Liver (tissue), 9 donors: ENCODE results near the gene LDLRAD4. TPM values are rescaled to one million over a fixed set of nuclear protein-coding genes. Genes with fewer than 3 reads are reported as not detected.
A peak's percentile ranks its signal among the peaks of the same experiment; 100 is the strongest.

ENCODE experiments used
- DNase-seq: peaks from one replicate; pipeline ENCODE4 v3.0.0-alpha.2; 2017; ENCODE audit warnings: low spot score
- H3K27ac ChIP-seq, 2 donors: one replicate each; pipeline ENCODE4 v1.7.0; 2013; ENCODE audit warnings: inconsistent platforms in 2 of 2, low read length in 2 of 2, control low read depth in 1 of 2, low read depth in 1 of 2, mild to moderate bottlenecking in 1 of 2
- H3K27me3 ChIP-seq, 4 donors: one replicate each; pipeline versions ENCODE4 v1.6.1 to v1.7.0; 2013; ENCODE audit warnings: low read length in 3 of 4, inconsistent platforms in 1 of 4, mild to moderate bottlenecking in 1 of 4, moderate library complexity in 1 of 4; ENCODE audit not compliant: control insufficient read depth in 4 of 4, insufficient read depth in 4 of 4
- H3K36me3 ChIP-seq, 4 donors: one replicate each; pipeline versions ENCODE4 v1.6.1 to v1.7.0; 2013; ENCODE audit warnings: low read length in 3 of 4, mild to moderate bottlenecking in 3 of 4, low read depth in 1 of 4, moderate library complexity in 1 of 4; ENCODE audit not compliant: control insufficient read depth in 4 of 4, insufficient read depth in 3 of 4
- H3K4me1 ChIP-seq, 4 donors: one replicate each; pipeline versions ENCODE4 v1.6.1 to v1.7.0; 2013; ENCODE audit warnings: low read length in 3 of 4, mild to moderate bottlenecking in 3 of 4, moderate library complexity in 1 of 4; ENCODE audit not compliant: control insufficient read depth in 4 of 4, insufficient read depth in 4 of 4
- H3K4me3 ChIP-seq, 3 donors: one replicate each; pipeline versions ENCODE4 v1.6.1 to v1.7.0; 2013; ENCODE audit warnings: low read length in 3 of 3, control low read depth in 1 of 3, low read depth in 1 of 3, mild to moderate bottlenecking in 1 of 3
- H3K9ac ChIP-seq, 2 donors: one replicate each; pipeline ENCODE4 v1.7.0; 2013; ENCODE audit warnings: low read length in 2 of 2, mild to moderate bottlenecking in 2 of 2, moderate library complexity in 2 of 2, control low read depth in 1 of 2, low read depth in 1 of 2
- H3K9me3 ChIP-seq, 4 donors: one replicate each; pipeline versions ENCODE4 v1.6.1 to v1.7.0; 2013; ENCODE audit warnings: low read length in 3 of 4; ENCODE audit not compliant: control insufficient read depth in 4 of 4
- FOXA1 ChIP-seq: IDR thresholded peaks from 2 replicates; pipeline ENCODE4 v1.6.1; 2016; ENCODE audit warnings: antibody characterized with exemption
- FOXA2 ChIP-seq: IDR thresholded peaks from 2 replicates; pipeline ENCODE4 v1.6.1; 2016; ENCODE audit warnings: antibody characterized with exemption
- GABPA ChIP-seq, 2 donors: IDR thresholded peaks in 1 of 2; conservative IDR thresholded peaks in 1 of 2; 2 replicates each; pipeline ENCODE4 v1.6.1; 2016; ENCODE audit warnings: antibody characterized with exemption in 2 of 2, mild to moderate bottlenecking in 1 of 2, moderate library complexity in 1 of 2
- HNF4A ChIP-seq, 2 donors: conservative IDR thresholded peaks; 2 replicates each; pipeline ENCODE4 v1.6.1; 2016; ENCODE audit warnings: antibody characterized with exemption in 2 of 2, mild to moderate bottlenecking in 2 of 2
- HNF4G ChIP-seq: IDR thresholded peaks from 2 replicates; pipeline ENCODE4 v1.6.1; 2016; ENCODE audit warnings: antibody characterized with exemption
- JUND ChIP-seq, 2 donors: IDR thresholded peaks; 2 replicates each; pipeline ENCODE4 v1.6.1; 2016; ENCODE audit warnings: antibody characterized with exemption in 2 of 2
- MAX ChIP-seq: IDR thresholded peaks from 2 replicates; pipeline ENCODE4 v1.6.1; 2016; ENCODE audit warnings: antibody characterized with exemption
- NR2F2 ChIP-seq: IDR thresholded peaks from 2 replicates; pipeline ENCODE4 v1.6.1; 2016; ENCODE audit warnings: antibody characterized with exemption
- RAD21 ChIP-seq, 2 donors: IDR thresholded peaks; 2 replicates each; pipeline ENCODE4 v1.6.1; 2016; ENCODE audit warnings: antibody characterized with exemption in 2 of 2, mild to moderate bottlenecking in 2 of 2
- RXRA ChIP-seq, 2 donors: IDR thresholded peaks; 2 replicates each; pipeline ENCODE4 v1.6.1; 2017 to 2018; ENCODE audit warnings: antibody characterized with exemption in 2 of 2, mild to moderate bottlenecking in 1 of 2
- SP1 ChIP-seq: IDR thresholded peaks from 2 replicates; pipeline ENCODE4 v1.6.1; 2018; ENCODE audit warnings: antibody characterized with exemption, mild to moderate bottlenecking
- TAF1 ChIP-seq: conservative IDR thresholded peaks from 2 replicates; pipeline ENCODE4 v1.6.1; 2016; ENCODE audit warnings: antibody characterized with exemption, mild to moderate bottlenecking
- YY1 ChIP-seq: IDR thresholded peaks from 2 replicates; pipeline ENCODE4 v1.6.1; 2016; ENCODE audit warnings: antibody characterized with exemption, mild to moderate bottlenecking
- WGBS: extraction: QIAGEN DNeasy Blood & Tissue Kit; methylation state at CpG from one replicate; pipeline ENCODE4 v1.1.7; 2013; 5-methylcytosine and 5-hydroxymethylcytosine counted together
- polyA plus RNA-seq, 2 donors: library from polyadenylated mRNA; stranded (reverse) in 1 of 2; unstranded in 1 of 2; fragments of 200-250 nt in 1 of 2; fragments of >200 nt in 1 of 2; fragmentation: Nextera tagmentation in 1 of 2; extraction: Ambion mirVana in 1 of 2; gene quantifications; one replicate each; pipeline versions ENCODE4 v1.2.1 to v1.2.3, GENCODE V29; 2013 to 2015
- total RNA-seq, 2 donors: library from RNA; depleted of rRNA; stranded (reverse); fragments of >200 nt; gene quantifications; one replicate each; pipeline ENCODE4 v1.2.3, GENCODE V29; 2014
- TF ChIP-seq, protein P1 (sequence below): IDR thresholded peaks from 2 replicates; pipeline ENCODE4 v1.6.1; 2016; ENCODE audit warnings: antibody characterized with exemption, mild to moderate bottlenecking
- TF ChIP-seq, protein P2 (sequence below): fragments of 150-350 bp; IDR thresholded peaks from 2 replicates; pipeline ENCODE4 v1.5.1; 2017; ENCODE audit warnings: improper control_type of control experiment, low read depth, low read length; ENCODE audit not compliant: missing input control
- TF ChIP-seq, protein P3 (sequence below): IDR thresholded peaks from 2 replicates; pipeline ENCODE4 v1.6.1; 2016; ENCODE audit warnings: antibody characterized with exemption
- TF ChIP-seq, protein P4 (sequence below): IDR thresholded peaks from 2 replicates; pipeline ENCODE4 v1.6.1; 2016; ENCODE audit warnings: antibody characterized with exemption
- donor health status: healthy.
- donor health status: healthy.
- donor health status: healthy.
- donor health status: healthy.
- donor health status: healthy.

The LDLRAD4 gene
- total and polyA plus RNA-seq, 4 donors, result 4.8 to 41.7 (median 12.7) TPM

DNA sequence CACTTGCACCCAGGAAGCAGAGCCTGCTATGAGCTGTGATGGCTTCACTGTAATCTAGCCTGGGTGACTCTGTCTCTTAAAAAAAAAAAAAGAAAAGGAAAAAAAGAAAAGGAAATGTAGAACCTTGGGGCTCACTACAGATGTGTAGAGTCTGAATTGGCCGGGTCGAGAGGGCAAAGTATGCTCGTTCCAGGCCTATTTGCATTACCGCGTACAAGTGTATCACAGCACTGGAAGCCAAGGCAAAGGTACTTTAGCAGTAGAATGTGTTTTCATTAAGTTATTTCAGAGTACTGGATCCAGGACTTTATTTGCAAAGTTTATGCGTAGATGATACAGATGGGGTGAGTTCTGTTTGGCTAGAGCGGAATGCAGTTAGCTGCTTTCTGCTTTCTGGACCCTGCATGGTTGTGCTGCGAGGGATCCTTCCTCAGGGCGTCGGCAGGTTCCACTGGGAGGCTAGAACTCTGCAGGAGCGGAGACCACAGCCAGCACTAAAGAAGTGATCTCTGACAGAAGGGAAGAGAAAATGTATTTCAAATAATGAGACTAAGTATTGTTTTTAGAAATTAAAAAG, 51.8 kb downstream of the LDLRAD4 start (continued):
- TF ChIP-seq, protein P1, sequence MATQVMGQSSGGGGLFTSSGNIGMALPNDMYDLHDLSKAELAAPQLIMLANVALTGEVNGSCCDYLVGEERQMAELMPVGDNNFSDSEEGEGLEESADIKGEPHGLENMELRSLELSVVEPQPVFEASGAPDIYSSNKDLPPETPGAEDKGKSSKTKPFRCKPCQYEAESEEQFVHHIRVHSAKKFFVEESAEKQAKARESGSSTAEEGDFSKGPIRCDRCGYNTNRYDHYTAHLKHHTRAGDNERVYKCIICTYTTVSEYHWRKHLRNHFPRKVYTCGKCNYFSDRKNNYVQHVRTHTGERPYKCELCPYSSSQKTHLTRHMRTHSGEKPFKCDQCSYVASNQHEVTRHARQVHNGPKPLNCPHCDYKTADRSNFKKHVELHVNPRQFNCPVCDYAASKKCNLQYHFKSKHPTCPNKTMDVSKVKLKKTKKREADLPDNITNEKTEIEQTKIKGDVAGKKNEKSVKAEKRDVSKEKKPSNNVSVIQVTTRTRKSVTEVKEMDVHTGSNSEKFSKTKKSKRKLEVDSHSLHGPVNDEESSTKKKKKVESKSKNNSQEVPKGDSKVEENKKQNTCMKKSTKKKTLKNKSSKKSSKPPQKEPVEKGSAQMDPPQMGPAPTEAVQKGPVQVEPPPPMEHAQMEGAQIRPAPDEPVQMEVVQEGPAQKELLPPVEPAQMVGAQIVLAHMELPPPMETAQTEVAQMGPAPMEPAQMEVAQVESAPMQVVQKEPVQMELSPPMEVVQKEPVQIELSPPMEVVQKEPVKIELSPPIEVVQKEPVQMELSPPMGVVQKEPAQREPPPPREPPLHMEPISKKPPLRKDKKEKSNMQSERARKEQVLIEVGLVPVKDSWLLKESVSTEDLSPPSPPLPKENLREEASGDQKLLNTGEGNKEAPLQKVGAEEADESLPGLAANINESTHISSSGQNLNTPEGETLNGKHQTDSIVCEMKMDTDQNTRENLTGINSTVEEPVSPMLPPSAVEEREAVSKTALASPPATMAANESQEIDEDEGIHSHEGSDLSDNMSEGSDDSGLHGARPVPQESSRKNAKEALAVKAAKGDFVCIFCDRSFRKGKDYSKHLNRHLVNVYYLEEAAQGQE, result no peak
- TF ChIP-seq FOXA2, result no peak

DNA sequence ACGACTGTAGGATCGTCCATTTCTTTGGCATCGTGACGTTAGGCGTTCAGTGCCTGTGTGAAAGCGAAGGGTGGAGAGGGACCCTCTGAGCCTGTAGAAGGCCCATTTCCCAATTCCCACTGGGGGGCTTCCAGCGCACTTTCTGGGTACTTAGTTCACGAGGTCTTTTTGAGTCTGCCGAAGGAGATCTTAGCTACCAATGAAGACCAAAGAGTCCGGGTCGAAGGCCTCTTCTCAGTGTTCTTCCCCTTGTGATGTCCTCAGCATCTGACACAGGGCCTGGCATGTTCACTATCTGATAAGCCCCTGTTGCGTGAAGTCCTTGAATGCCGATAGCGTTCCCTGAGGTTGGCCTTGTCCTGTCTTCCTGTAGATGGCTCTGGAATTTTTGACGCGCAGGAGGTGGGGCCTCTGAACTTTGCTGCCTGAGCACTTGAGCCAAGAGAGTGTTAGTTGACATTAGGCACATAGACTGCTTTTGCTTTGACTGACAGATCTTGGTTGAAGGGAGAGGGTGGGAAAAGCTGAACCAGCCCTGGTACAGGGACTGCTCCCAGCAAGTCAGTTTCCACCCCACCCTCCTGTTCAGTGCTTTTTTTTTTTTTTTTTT, 52.8 kb downstream of the LDLRAD4 start:
- no peak overlapping the region for H3K9ac ChIP-seq
- DNase-seq, result no peak
- no peaks in the 10 kb centered on the region for H3K9me3 ChIP-seq
- H3K4me1 ChIP-seq, result peaks cover 0 to 9% (median 3%) of the 10 kb centered on the region in 4 donors
- H3K27me3 ChIP-seq, result no peaks in the 10 kb centered on the region
- WGBS, result 78% methylated on average over 16 of the region's 16 CpGs
- TF ChIP-seq RAD21 (IDR thresholded peaks at IDR 0.05) (peak; percentile 27 to 58), RXRA (IDR thresholded peaks at IDR 0.05) (peak in 1 of 2 donors; percentile 58), JUND (IDR thresholded peaks at IDR 0.05) (peak in 1 of 2 donors; percentile 31), YY1 (no peak), HNF4A (conservative IDR thresholded peaks at IDR 0.05) (peak; percentile 62 to 67), GABPA (IDR thresholded peaks at IDR 0.05 in 1 of 2, conservative IDR thresholded peaks at IDR 0.05 in 1 of 2) (no peak), NR2F2 (peak; percentile 10), SP1 (peak; percentile 58)
- no peaks in the 10 kb centered on the region for H3K36me3 ChIP-seq
- no peak overlapping the region for H3K4me3 ChIP-seq
- H3K27ac ChIP-seq, result no peak overlapping the region

- H3K9me3 ChIP-seq, result no peaks in the 10 kb centered on the region
- H3K27me3 ChIP-seq, result no peaks in the 10 kb centered on the region
- H3K4me1 ChIP-seq, result peaks cover 0 to 9% (median 3%) of the 10 kb centered on the region in 4 donors
- no peak overlapping the region for H3K4me3 ChIP-seq
- no peaks in the 10 kb centered on the region for H3K36me3 ChIP-seq
- no peak overlapping the region for H3K9ac ChIP-seq
- TF ChIP-seq, protein P1, result no peak
- TF ChIP-seq HNF4A (conservative IDR thresholded peaks at IDR 0.05), result no peak
- TF ChIP-seq TAF1, result no peak
- TF ChIP-seq JUND (IDR thresholded peaks at IDR 0.05), result no peak
- no peak for TF ChIP-seq FOXA2
- no peak for TF ChIP-seq MAX
- TF ChIP-seq, protein P2, sequence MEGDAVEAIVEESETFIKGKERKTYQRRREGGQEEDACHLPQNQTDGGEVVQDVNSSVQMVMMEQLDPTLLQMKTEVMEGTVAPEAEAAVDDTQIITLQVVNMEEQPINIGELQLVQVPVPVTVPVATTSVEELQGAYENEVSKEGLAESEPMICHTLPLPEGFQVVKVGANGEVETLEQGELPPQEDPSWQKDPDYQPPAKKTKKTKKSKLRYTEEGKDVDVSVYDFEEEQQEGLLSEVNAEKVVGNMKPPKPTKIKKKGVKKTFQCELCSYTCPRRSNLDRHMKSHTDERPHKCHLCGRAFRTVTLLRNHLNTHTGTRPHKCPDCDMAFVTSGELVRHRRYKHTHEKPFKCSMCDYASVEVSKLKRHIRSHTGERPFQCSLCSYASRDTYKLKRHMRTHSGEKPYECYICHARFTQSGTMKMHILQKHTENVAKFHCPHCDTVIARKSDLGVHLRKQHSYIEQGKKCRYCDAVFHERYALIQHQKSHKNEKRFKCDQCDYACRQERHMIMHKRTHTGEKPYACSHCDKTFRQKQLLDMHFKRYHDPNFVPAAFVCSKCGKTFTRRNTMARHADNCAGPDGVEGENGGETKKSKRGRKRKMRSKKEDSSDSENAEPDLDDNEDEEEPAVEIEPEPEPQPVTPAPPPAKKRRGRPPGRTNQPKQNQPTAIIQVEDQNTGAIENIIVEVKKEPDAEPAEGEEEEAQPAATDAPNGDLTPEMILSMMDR, result no peak
- TF ChIP-seq RAD21 (IDR thresholded peaks at IDR 0.05), result no peak
- TF ChIP-seq NR2F2, result no peak
- no peak for TF ChIP-seq GABPA (IDR thresholded peaks at IDR 0.05 in 1 of 2, conservative IDR thresholded peaks at IDR 0.05 in 1 of 2)
- TF ChIP-seq, protein P3, sequence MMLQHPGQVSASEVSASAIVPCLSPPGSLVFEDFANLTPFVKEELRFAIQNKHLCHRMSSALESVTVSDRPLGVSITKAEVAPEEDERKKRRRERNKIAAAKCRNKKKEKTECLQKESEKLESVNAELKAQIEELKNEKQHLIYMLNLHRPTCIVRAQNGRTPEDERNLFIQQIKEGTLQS, result no peak
- TF ChIP-seq SP1, result no peak
- TF ChIP-seq, protein P4, sequence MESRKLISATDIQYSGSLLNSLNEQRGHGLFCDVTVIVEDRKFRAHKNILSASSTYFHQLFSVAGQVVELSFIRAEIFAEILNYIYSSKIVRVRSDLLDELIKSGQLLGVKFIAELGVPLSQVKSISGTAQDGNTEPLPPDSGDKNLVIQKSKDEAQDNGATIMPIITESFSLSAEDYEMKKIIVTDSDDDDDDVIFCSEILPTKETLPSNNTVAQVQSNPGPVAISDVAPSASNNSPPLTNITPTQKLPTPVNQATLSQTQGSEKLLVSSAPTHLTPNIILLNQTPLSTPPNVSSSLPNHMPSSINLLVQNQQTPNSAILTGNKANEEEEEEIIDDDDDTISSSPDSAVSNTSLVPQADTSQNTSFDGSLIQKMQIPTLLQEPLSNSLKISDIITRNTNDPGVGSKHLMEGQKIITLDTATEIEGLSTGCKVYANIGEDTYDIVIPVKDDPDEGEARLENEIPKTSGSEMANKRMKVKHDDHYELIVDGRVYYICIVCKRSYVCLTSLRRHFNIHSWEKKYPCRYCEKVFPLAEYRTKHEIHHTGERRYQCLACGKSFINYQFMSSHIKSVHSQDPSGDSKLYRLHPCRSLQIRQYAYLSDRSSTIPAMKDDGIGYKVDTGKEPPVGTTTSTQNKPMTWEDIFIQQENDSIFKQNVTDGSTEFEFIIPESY, result no peak
- no peak for TF ChIP-seq YY1
- TF ChIP-seq FOXA1, result no peak
- no peak for TF ChIP-seq HNF4G
- H3K27ac ChIP-seq, result no peak overlapping the region
- 97% methylated on average over 14 of the region's 14 CpGs for WGBS
- DNase-seq, result no peak
Observed at GRCh38 chr18:13272416-13272815, 53.9 kb downstream of the LDLRAD4 start.
